GM10248 (cell line): ENCODE measurements around the gene FOXK1.
A peak's percentile ranks its signal among the peaks of the same experiment; 100 is the strongest.
"Not testable (repeated sequence)": the region's sequence is repeated elsewhere in the genome, so short reads cannot be mapped to it uniquely, and the experiment has no call there.

Source experiments
- CTCF ChIA-PET: fragments of 300-600 bp; sonication (Branson Sonifier 250); formaldehyde crosslinking; extraction: SDS; loops from one replicate; lab custom pipeline; 2021; ENCODE audit warnings: antibody characterized with exemption; lab: Yijun Ruan, JAX
- POLR2A ChIA-PET: fragments of 350-650 bp; sonication (Branson Sonifier 250); formaldehyde crosslinking; extraction: SDS; loops from one replicate; lab custom pipeline; 2020; ENCODE audit warnings: antibody characterized with exemption; lab: Yijun Ruan, JAX
- DNase-seq: peaks from one replicate; pipeline ENCODE4 v3.0.0; 2012; ENCODE audit errors: extremely low spot score
- CTCF ChIP-seq: IDR thresholded peaks from 2 replicates; pipeline ENCODE4 v1.5.1; 2012; ENCODE audit warnings: mild to moderate bottlenecking, low read depth; ENCODE audit errors: extremely low read depth, missing control alignments, control extremely low read depth

The FOXK1 gene

GRCh38 chr7:4790516-4790991 is 108.5 kb downstream of the FOXK1 start:
- TF ChIP-seq CTCF, result no peak

GRCh38 chr7:4791101-4791737 is 109.1 kb downstream of the FOXK1 start:
- DNase-seq, result no peak
- CTCF ChIA-PET, result interaction anchor here (1.0 to 4.5 kb wide), 13 partner anchors 9 to 294 kb away, joined by 3 to 35 read pairs (median 4); partner anchors contain the start of genes AP5Z1 and RADIL
- POLR2A ChIA-PET, result no interaction called here
- TF ChIP-seq CTCF, result no peak

More at GRCh38 chr7:4790516-4790991, 108.5 kb downstream of the FOXK1 start:
- ChIA-PET POLR2A (no interaction called here), CTCF (interaction anchor here (2.4 to 4.5 kb wide), 3 partner anchors 8 to 94 kb away, joined by 8 to 35 read pairs (median 24); partner anchors contain the start of genes AP5Z1 and RADIL)
- DNase-seq, result no peak

- POLR2A ChIA-PET, result interaction anchor here (0.6 to 1.3 kb wide), 2 partner anchors 16 to 338 kb away, joined by 4 to 5 read pairs; partner anchors contain the start of gene AP5Z1
- DNase-seq, result peak; percentile 89
- CTCF ChIA-PET, result interaction anchor here (0.6 to 4.5 kb wide), 18 partner anchors 9 to 294 kb away, joined by 3 to 35 read pairs (median 3); partner anchors contain the start of genes AP5Z1 and RADIL
- TF ChIP-seq CTCF, result peak; percentile 74
Observed at GRCh38 chr7:4791738-4792536, 109.8 kb downstream of the FOXK1 start.

- TF ChIP-seq CTCF, result no peak
- DNase-seq, result no peak
- ChIA-PET POLR2A (interaction anchor here (0.6 to 1.3 kb wide), 2 partner anchors 17 to 337 kb away, joined by 4 to 5 read pairs; partner anchors contain the start of gene AP5Z1), CTCF (interaction anchor here (0.6 to 4.5 kb wide), 18 partner anchors 10 to 293 kb away, joined by 3 to 35 read pairs (median 3); partner anchors contain the start of genes AP5Z1 and RADIL)
Observed at GRCh38 chr7:4792537-4793126, 110.5 kb downstream of the FOXK1 start.

GRCh38 chr7:4793385-4793993 is 111.4 kb downstream of the FOXK1 start:
- CTCF ChIA-PET, result interaction anchor here (1.0 to 4.5 kb wide), 10 partner anchors 11 to 292 kb away, joined by 3 to 35 read pairs (median 4); partner anchors contain the start of genes AP5Z1 and RADIL
- not testable (repeated sequence) for DNase-seq
- POLR2A ChIA-PET, result interaction anchor here (1.3 kb wide), 1 partner anchor 18 kb away, joined by 5 read pairs; the partner anchor contains the start of gene AP5Z1

- POLR2A ChIA-PET, DNase-seq: not testable (repeated sequence)
- CTCF ChIA-PET, result interaction anchor here (1.0 to 4.5 kb wide), 4 partner anchors 12 to 90 kb away, joined by 3 to 35 read pairs (median 14); partner anchors contain the start of genes AP5Z1 and RADIL
Observed at GRCh38 chr7:4794171-4794570, 112.1 kb downstream of the FOXK1 start.
